Neural crest cell (in vitro differentiated cells): Measurements from ENCODE around the gene CATSPER3. TPM values are rescaled to one million over a fixed set of nuclear protein-coding genes. Genes with fewer than 3 reads are reported as not detected.

Experiments used
- DNase-seq: peaks from one replicate; pipeline ENCODE4 v3.0.0; 2021; ENCODE audit warnings: low read depth, mixed read lengths, low spot score
- H3K27ac Mint-ChIP-seq: one replicate; pipeline ENCODE4 v1.8.0; 2021; ENCODE audit warnings: mild to moderate bottlenecking, mixed read lengths; ENCODE audit not compliant: unreplicated experiment
- H3K27me3 Mint-ChIP-seq: 2 replicates; pipeline ENCODE4 v1.8.0; 2021; ENCODE audit warnings: low read depth, mild to moderate bottlenecking, mixed read lengths
- H3K36me3 Mint-ChIP-seq: 2 replicates; pipeline ENCODE4 v1.8.0; 2021; ENCODE audit warnings: low read depth, mild to moderate bottlenecking, mixed read lengths
- H3K4me1 Mint-ChIP-seq: 2 replicates; pipeline ENCODE4 v1.8.0; 2021; ENCODE audit warnings: mixed read lengths
- H3K4me3 Mint-ChIP-seq: one replicate; pipeline ENCODE4 v1.8.0; 2021; ENCODE audit warnings: mild to moderate bottlenecking, mixed read lengths
- H3K9me3 Mint-ChIP-seq: 2 replicates; pipeline ENCODE4 v1.8.0; 2021; ENCODE audit warnings: mixed read lengths
- total RNA-seq: library from RNA; stranded (reverse); gene quantifications from 2 replicates; pipeline ENCODE4 v1.2.1, GENCODE V29; 2021
- TF ChIP-seq, protein P1 (sequence below): fragments of 200-600 bp; sonication (generic); conservative IDR thresholded peaks from 2 replicates; pipeline ENCODE4 v1.5.0; 2021; ENCODE audit warnings: antibody characterized with exemption, mild to moderate bottlenecking

Gene CATSPER3
- total RNA-seq, 1 donor from 2014 or later: 0.54 TPM

DNA sequence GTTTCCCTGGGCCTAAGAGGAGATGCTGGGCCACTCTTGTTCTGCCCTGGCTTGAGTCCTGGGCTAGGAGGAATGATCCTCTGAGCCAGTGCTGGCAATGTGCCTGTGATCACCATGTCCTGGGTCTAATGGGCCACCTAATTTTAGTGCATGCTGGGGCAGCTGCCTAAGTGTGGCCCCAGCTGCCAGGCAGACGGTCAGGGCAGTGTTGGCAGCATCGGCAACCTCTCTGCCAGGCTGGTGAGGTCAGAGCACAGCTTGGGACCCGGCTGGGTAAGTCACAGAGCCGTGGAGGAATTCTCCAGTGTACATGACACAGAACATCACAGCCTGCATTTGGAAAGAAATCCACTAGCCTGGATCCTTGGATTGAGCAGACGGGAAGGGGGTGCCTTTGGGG, 87.7 kb downstream of the CATSPER3 start:
- TF ChIP-seq, protein P1, sequence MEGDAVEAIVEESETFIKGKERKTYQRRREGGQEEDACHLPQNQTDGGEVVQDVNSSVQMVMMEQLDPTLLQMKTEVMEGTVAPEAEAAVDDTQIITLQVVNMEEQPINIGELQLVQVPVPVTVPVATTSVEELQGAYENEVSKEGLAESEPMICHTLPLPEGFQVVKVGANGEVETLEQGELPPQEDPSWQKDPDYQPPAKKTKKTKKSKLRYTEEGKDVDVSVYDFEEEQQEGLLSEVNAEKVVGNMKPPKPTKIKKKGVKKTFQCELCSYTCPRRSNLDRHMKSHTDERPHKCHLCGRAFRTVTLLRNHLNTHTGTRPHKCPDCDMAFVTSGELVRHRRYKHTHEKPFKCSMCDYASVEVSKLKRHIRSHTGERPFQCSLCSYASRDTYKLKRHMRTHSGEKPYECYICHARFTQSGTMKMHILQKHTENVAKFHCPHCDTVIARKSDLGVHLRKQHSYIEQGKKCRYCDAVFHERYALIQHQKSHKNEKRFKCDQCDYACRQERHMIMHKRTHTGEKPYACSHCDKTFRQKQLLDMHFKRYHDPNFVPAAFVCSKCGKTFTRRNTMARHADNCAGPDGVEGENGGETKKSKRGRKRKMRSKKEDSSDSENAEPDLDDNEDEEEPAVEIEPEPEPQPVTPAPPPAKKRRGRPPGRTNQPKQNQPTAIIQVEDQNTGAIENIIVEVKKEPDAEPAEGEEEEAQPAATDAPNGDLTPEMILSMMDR: no peak
- Mint-ChIP-seq H3K4me3 (no peak overlapping the region), H3K27ac (no peak overlapping the region), H3K9me3 (no peaks in the 10 kb centered on the region), H3K36me3 (no peaks in the 10 kb centered on the region), H3K4me1 (no peaks in the 10 kb centered on the region), H3K27me3 (peaks cover 70% of the 10 kb centered on the region)
- no peak for DNase-seq

DNA sequence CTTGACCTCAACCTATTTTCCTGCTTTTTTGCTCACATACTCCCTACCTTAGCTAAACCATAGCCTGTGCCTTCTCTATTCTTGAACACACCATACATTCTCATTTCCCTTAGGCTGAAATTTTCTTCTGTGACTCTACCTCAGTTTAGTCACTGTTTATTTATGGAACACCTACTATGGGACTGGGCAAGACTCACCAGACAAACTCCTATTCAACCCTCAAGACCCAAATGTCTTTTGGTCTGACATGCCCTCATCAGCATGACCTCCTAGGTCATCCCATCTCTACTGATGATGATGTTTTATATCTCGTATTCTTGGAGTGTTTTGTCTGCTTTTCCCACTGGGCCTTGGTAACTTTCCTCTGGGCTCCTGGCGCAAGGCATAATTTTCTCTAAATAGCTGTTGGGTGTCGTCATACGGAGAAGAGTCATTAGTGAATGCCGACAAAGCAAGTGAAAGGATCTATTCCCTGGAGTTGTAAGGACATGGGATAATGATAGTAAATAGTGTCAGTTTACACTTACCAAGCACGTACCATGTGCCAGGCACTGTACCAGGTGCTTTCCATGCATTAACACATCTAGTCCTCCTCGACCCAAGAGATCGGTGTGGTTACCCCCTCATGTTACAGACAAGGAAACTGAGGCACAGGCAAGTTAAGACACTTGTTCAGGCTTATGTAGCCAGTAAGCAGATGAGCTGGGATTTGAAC, 88.8 kb downstream of the CATSPER3 start:
- H3K9me3 Mint-ChIP-seq: no peaks in the 10 kb centered on the region
- TF ChIP-seq, protein P1: no peak
- no peaks in the 10 kb centered on the region for H3K4me1 Mint-ChIP-seq
- no peak for DNase-seq
- H3K4me3 Mint-ChIP-seq: no peak overlapping the region
- peaks cover 60% of the 10 kb centered on the region for H3K27me3 Mint-ChIP-seq
- H3K27ac Mint-ChIP-seq: no peak overlapping the region
- no peaks in the 10 kb centered on the region for H3K36me3 Mint-ChIP-seq

DNA sequence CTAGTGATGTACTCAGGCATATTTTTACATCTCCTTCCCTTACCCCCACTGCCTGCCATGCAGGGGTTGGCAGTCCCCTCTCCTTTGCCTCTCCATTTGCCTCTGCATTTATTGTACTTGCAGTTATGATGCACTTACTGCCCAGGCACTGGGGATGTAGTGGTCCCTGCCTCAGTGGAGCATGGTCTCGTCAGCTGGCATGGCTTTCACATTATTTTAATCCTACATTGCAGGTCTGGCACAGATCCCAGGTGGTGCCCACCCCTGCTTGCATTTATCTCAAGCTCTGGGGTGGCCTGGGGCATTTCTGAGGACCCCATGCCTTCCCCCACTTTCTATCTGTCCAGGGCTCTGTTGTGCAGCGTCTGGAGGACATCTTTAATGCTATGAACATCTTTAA, 89.5 kb downstream of the CATSPER3 start:
- TF ChIP-seq, protein P1: no peak
- H3K9me3 Mint-ChIP-seq: no peaks in the 10 kb centered on the region
- no peaks in the 10 kb centered on the region for H3K4me1 Mint-ChIP-seq
- H3K36me3 Mint-ChIP-seq: no peaks in the 10 kb centered on the region
- H3K27ac Mint-ChIP-seq: no peak overlapping the region
- no peak for DNase-seq
- H3K4me3 Mint-ChIP-seq: no peak overlapping the region
- H3K27me3 Mint-ChIP-seq: peaks cover 52% of the 10 kb centered on the region

DNA sequence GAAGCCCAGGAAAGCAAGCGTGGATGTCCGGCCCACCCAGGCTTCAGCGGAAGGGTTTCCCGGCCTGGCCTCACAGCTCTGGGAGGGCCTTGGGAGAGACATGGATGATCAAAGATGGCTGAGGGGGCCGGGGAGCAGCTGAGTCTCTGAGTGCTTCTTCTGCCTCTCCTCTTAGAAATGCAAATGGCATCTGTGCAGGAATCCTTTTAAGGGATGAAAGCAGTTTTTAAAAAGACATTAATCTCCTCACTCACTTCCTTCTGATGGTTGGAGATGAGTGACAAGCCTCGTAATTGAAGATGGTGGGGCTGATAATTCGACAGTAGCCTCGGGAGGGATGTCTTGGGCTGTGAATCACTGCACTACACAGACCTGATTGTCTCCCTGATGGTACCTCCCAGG, 90.6 kb downstream of the CATSPER3 start:
- H3K36me3 Mint-ChIP-seq: no peaks in the 10 kb centered on the region
- no peaks in the 10 kb centered on the region for H3K4me1 Mint-ChIP-seq
- DNase-seq: no peak
- H3K9me3 Mint-ChIP-seq: no peaks in the 10 kb centered on the region
- H3K27me3 Mint-ChIP-seq: peaks cover 41% of the 10 kb centered on the region
- TF ChIP-seq, protein P1: no peak
- H3K4me3 Mint-ChIP-seq: no peak overlapping the region
- H3K27ac Mint-ChIP-seq: no peak overlapping the region

DNA sequence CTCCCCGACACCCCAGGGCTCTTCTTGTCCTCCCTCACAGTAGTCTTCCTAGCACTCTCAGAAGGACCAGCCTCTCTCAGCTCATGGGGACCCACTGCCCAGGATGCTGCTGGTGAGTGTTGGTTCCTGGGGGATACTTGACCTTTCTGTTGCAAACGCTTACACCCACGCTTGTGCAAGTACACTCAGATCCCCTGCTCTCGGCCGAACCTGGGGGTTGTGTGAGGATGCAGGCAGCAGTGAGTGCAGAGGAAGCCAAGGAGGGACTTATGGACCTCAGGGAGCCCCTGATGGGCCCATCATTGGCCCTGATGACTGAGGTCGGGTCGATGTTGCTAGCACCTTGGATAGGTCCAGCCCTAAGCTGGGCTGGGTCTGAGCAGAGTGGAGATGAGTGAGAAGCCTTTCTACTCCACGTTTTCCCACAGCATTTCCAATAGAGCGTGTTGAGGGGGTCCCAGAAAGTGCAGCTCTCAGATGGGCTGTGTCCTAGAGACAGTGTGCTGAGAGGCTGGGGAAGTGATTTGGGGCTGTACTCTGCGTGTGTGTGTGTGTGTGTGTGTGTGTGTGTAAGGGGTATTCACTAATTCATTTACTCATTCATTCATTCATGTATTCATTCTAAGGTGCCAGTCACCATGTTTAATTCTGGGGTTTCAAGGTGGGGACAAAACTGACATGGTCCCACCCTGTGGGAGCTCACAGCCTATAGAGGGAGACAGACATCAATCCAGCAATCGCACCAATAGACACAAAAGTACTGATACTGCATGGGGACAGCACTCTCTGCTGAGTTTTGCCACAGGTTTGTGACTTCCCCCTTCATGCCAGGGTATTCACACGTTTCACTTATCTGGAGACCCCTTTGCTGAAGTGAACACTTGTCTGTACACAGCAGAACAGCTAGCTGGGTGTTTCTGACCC, 91.6 kb downstream of the CATSPER3 start:
- H3K36me3 Mint-ChIP-seq: no peaks in the 10 kb centered on the region
- H3K27me3 Mint-ChIP-seq: peaks cover 32% of the 10 kb centered on the region
- H3K9me3 Mint-ChIP-seq: no peaks in the 10 kb centered on the region
- no peak overlapping the region for H3K4me3 Mint-ChIP-seq
- DNase-seq: no peak
- H3K27ac Mint-ChIP-seq: no peak overlapping the region
- H3K4me1 Mint-ChIP-seq: no peaks in the 10 kb centered on the region
- TF ChIP-seq, protein P1: no peak
